Mononuclear cell (primary cell): Measurements from ENCODE around the gene METTL14. TPM values are rescaled to one million over a fixed set of nuclear protein-coding genes. Genes with fewer than 3 reads are reported as not detected.
A peak's percentile ranks its signal among the peaks of the same experiment; 100 is the strongest.
"Not testable (repeated sequence)": the region's sequence is repeated elsewhere in the genome, so short reads cannot be mapped to it uniquely, and the experiment has no call there.

Experiments used
- H3K27me3 ChIP-seq: 2 replicates; pipeline ENCODE4 v1.6.0; 2011; ENCODE audit warnings: low read length, control low read depth; ENCODE audit not compliant: insufficient read depth
- H3K4me1 ChIP-seq: 2 replicates; pipeline ENCODE4 v1.5.1; 2011; ENCODE audit warnings: mild to moderate bottlenecking, low read length, control low read depth; ENCODE audit not compliant: insufficient read depth
- H3K4me3 ChIP-seq: 2 replicates; pipeline ENCODE4 v1.5.1; 2011; ENCODE audit warnings: mild to moderate bottlenecking, low read length, moderate library complexity
- H3K9me3 ChIP-seq: 2 replicates; pipeline ENCODE4 v1.5.1; 2011; ENCODE audit warnings: low read depth, mild to moderate bottlenecking, control low read depth, low read length
- total RNA-seq: library from RNA; depleted of rRNA; stranded (reverse); fragments of >200 nt; gene quantifications from one replicate; pipeline ENCODE4 v1.2.3, GENCODE V29; 2012

Gene METTL14
- total RNA-seq, result 55.9 TPM

GRCh38 chr4:118684873-118685811, at the start of gene METTL14:
Gene METTL14 (plus strand): TSS chr4:118685392. CDS start chr4:118685535, 143 bp downstream.
- Histone ChIP-seq H3K4me1 (peaks cover 9% of the 10 kb centered on the region), H3K9me3 (no peaks in the 10 kb centered on the region), H3K27me3 (no peaks in the 10 kb centered on the region), H3K4me3 (peak within 1 kb of the TSS; percentile 79)

GRCh38 chr4:118636126-118636525, 49.1 kb upstream of the METTL14 start:
- not testable (repeated sequence) for H3K9me3 ChIP-seq, H3K27me3 ChIP-seq, H3K4me1 ChIP-seq, H3K4me3 ChIP-seq

- not testable (repeated sequence) for H3K4me3 ChIP-seq, H3K4me1 ChIP-seq, H3K9me3 ChIP-seq, H3K27me3 ChIP-seq
Observed at GRCh38 chr4:118664665-118665064, 20.5 kb upstream of the METTL14 start.

DNA sequence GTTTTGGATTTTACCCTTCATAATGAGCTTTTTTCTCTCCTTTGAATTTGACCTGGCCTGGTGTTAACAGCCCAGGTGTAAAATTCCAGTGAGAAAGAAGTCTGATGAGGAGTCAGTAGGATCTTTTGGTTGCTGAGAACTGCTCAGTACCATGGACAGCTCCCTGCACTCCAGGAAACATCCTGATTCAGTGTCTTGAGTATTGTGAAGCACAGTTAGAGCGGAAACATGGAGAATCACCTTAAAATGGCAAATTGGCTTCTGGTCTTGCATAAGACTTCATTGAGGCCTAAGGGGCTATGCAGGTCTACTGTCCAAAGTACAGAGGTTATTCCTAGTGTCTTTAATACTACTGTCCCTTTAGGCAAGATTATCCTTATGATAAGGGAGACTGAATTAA, 16.0 kb upstream of the METTL14 start:
- H3K9me3 ChIP-seq, H3K27me3 ChIP-seq, H3K4me1 ChIP-seq, H3K4me3 ChIP-seq: not testable (repeated sequence)

- not testable (repeated sequence) for H3K9me3 ChIP-seq, H3K4me3 ChIP-seq, H3K4me1 ChIP-seq, H3K27me3 ChIP-seq
Observed at GRCh38 chr4:118670968-118671367, 14.2 kb upstream of the METTL14 start.

DNA sequence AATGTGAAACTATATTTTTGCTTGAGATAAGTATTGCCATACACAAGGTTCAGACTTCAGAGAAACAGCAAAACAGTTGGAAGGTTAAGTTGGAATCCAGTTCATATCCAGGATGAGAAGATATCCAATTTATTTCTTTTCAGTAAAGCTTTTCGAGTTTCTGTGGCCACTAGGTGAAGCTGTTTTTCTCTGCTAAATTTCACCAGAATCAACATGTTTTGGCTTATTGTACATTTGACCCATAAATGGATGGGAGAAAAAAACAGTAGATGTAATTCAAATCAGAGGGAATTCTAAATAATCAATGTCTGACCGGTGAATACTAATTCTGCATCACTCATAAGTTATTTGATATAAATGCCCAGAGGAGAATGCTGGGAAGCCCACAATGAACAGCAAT, 9.1 kb upstream of the METTL14 start:
- no peaks in the 10 kb centered on the region for H3K27me3 ChIP-seq
- H3K9me3 ChIP-seq, result no peaks in the 10 kb centered on the region
- no peaks in the 10 kb centered on the region for H3K4me1 ChIP-seq
- no peak overlapping the region for H3K4me3 ChIP-seq

- peaks cover 2% of the 10 kb centered on the region for H3K4me1 ChIP-seq
- no peaks in the 10 kb centered on the region for H3K27me3 ChIP-seq
- H3K9me3 ChIP-seq, result no peaks in the 10 kb centered on the region
- H3K4me3 ChIP-seq, result no peak overlapping the region
Observed at GRCh38 chr4:118680808-118681207, 4.4 kb upstream of the METTL14 start.

GRCh38 chr4:118682928-118683327, 2.3 kb upstream of the METTL14 start:
- Histone ChIP-seq H3K4me1 (peaks cover 9% of the 10 kb centered on the region), H3K27me3 (no peaks in the 10 kb centered on the region), H3K4me3 (no peak overlapping the region), H3K9me3 (no peaks in the 10 kb centered on the region)

GRCh38 chr4:118683513-118683912, 1.7 kb upstream of the METTL14 start:
- Histone ChIP-seq H3K27me3 (no peaks in the 10 kb centered on the region), H3K4me1 (peaks cover 9% of the 10 kb centered on the region), H3K4me3 (no peak overlapping the region), H3K9me3 (no peaks in the 10 kb centered on the region)

DNA sequence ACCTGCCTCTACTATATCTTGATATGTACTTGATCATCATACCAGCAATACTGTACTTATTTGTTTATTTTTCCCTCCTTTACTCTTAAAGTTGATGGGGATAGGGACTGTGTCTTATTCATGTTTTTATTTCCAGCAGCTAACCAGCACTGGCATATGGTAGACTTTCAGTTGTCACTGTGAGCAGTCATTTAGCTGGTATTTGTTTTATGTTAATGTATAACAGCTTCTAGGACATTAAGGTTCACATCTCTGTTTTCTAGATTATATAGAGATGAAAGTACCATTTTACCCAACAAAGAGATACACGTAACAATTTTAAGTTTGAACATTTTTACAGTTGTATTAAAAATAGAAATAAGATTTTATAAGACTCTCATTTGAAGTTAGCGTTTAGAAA, 17.9 kb downstream of the METTL14 start:
- Histone ChIP-seq H3K9me3 (no peaks in the 10 kb centered on the region), H3K4me1 (no peaks in the 10 kb centered on the region), H3K27me3 (no peaks in the 10 kb centered on the region), H3K4me3 (no peak overlapping the region)

- Histone ChIP-seq H3K27me3 (no peaks in the 10 kb centered on the region), H3K4me3 (no peak overlapping the region), H3K9me3 (no peaks in the 10 kb centered on the region), H3K4me1 (no peaks in the 10 kb centered on the region)
Observed at GRCh38 chr4:118711052-118711451, 25.9 kb downstream of the METTL14 start.

DNA sequence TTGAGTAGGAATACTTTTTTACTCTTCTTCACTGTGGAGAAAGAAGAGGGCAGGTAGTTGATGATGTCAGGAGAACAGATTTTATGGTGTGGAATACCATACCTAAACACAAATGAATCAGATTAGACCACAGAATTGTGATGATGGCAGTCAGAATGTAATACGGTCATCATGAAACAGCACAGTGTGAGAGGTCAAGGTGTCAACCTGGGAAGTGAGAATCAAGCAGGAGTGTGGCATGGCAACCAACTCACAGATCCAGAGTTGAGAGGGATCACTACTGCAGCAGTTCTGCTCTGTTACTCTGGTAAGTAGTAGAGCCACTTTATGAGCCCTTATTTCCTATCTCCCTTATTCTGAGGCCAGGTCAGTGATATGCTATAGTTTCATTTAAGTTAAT, 27.7 kb downstream of the METTL14 start:
- no peak overlapping the region for H3K4me3 ChIP-seq

GRCh38 chr4:118714682-118715081, 29.5 kb downstream of the METTL14 start:
- Histone ChIP-seq H3K9me3 (no peaks in the 10 kb centered on the region), H3K4me3 (no peak overlapping the region), H3K27me3 (no peaks in the 10 kb centered on the region), H3K4me1 (no peaks in the 10 kb centered on the region)

More for the DNA sequence above, 27.7 kb downstream of the METTL14 start:
- H3K9me3 ChIP-seq, result no peaks in the 10 kb centered on the region
- H3K4me1 ChIP-seq, result no peaks in the 10 kb centered on the region
- H3K27me3 ChIP-seq, result no peaks in the 10 kb centered on the region

DNA sequence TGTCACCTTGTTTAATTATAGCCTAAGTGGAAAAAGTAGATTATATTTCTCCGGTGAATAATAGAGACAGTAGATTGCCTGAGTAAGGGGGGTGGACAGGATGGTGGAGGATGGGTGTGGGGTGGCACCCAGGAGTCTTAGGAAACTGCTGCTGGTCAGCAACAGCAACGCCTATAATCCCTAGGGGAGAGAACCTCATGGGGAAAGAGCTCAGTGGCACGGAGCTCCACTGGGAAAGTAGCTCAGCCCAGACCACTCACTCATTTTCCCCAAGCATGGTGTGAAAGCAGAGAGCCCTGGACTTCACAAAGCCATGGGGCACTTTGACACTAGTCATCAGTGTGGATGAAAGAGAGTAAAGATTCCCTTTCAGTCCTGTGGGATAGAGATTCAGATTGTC, 31.1 kb downstream of the METTL14 start:
- no peaks in the 10 kb centered on the region for H3K4me1 ChIP-seq
- no peaks in the 10 kb centered on the region for H3K9me3 ChIP-seq
- H3K27me3 ChIP-seq, result no peaks in the 10 kb centered on the region

DNA sequence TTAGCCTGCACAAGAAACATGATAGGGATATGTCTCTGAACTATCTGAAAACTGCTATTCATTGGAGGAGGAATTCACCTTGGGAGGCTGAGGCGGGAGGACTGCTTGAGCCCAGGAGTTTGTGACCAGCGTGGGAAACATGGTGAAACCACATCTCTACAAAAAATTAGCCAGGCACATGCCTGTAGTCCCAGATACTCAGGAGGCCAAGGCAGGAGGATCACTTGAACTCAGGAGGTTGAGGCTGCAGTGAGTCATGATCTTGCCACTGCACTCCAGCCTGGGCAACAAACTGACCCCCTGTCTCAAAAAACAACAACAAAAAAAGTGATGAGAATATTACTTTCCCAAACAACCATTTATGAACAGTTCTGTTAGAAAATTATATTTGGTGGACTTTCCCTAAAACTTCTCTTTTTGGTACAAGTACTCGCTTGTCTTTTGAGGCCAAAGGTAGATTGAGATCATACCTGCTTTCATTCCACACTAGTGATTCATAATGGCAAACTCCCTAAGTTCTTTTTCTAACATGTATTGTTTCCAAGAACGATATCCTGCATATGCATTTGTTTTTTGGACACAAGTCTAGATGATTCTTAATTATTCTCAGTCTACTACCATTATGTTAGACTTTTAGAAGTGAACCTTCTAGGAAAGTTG, 33.4 kb downstream of the METTL14 start:
- H3K9me3 ChIP-seq, result no peaks in the 10 kb centered on the region
- H3K27me3 ChIP-seq, result no peaks in the 10 kb centered on the region
- no peaks in the 10 kb centered on the region for H3K4me1 ChIP-seq
- H3K4me3 ChIP-seq, result no peak overlapping the region

More for the DNA sequence above, 31.1 kb downstream of the METTL14 start:
- H3K4me3 ChIP-seq, result no peak overlapping the region
